Measurements from ENCODE around the gene GATAD2B.

Gene GATAD2B

GRCh38 chr1:153922972-153923925 lies at the start of gene GATAD2B:
Gene GATAD2B, minus strand, starts transcription at chr1:153922972. Its CDS starts 94,625 bp downstream, at chr1:153828347.
- DNase-seq = peak; percentile 98

DNA sequence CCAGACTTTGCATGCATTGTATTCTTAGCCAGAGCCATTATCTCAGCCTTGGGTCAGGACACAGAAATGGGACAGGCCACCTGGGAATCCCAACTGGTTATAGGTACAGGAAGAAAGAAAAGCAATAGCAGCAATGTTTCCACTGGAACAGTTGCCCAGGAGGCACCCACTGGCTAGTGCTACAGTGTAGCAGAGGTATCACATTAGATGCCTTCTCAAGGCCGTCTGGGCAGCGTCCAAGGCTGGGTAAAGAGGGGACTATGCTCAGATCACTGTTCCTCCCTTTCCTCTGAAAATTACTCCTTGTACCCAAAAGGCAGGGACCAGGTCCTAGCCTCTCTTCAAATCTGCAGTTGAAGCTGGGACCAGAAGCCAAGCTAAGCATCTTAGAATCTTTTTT lies 47.6 kb upstream of the GATAD2B start:
- DNase-seq = no peak

GRCh38 chr1:153968972-153969371 lies 46.2 kb upstream of the GATAD2B start:
- no peak for DNase-seq

- no peak for DNase-seq
These were observed 45.6 kb upstream of the GATAD2B start for GRCh38 chr1:153968408-153968807.

GRCh38 chr1:153968000-153968363 lies 45.2 kb upstream of the GATAD2B start:
- DNase-seq = no peak

GRCh38 chr1:153967107-153967999 lies 44.6 kb upstream of the GATAD2B start, which contains the start of gene CREB3L4:
Gene CREB3L4, plus strand, starts transcription at chr1:153967902. Its CDS starts 624 bp downstream, at chr1:153968526.
- peak; percentile 85 for DNase-seq

DNA sequence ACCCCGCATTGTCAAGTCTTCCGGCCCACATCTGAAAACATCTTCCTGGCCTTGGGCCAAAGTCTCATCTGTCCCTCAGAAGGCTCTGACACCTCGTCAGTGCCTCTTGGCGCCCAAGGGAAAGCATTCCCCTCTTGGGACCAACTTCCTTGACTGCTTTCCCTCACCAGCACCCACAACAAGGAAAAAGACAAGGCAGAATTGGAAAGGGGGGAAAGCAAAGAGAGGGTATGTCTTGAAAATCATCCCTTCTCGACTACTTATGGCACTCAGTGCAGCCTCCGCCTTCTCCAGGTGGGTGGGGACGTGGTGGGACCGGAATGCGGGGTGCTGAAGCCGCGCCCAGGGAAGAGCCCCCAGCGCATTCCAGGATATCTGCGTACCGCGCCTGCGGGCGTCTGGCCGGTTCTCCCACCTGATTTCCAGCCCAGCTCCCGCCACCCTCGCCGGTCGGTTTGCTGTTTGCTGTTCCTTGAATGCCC lies 41.1 kb upstream of the GATAD2B start:
- DNase-seq = no peak

GRCh38 chr1:153963030-153963849 lies 40.5 kb upstream of the GATAD2B start, which contains the start of gene SLC39A1:
Gene SLC39A1, minus strand, starts transcription at chr1:153963537. Its CDS starts 822 bp downstream, at chr1:153962715.
- DNase-seq = peak; percentile 98

- DNase-seq = no peak
These were observed 39.6 kb upstream of the GATAD2B start for GRCh38 chr1:153962088-153963029.

DNA sequence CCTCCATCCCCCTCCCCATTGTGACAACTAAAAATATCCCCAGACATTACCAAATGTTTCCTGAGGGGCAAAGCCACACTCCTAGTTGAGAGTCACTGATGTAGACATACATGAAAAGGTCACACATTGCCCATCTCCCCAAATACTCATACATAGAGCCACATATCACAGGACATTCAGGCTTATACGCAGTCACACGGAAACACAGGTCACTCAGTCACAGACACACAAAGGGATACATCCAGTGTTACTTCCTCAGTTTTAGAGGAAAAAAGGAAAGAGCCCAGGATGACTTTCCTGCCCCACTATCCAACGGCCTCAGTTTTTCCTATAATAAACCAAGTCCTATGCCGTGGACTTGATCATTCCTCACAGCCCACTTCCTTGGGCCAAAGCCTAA lies 38.6 kb upstream of the GATAD2B start:
- DNase-seq = no peak

DNA sequence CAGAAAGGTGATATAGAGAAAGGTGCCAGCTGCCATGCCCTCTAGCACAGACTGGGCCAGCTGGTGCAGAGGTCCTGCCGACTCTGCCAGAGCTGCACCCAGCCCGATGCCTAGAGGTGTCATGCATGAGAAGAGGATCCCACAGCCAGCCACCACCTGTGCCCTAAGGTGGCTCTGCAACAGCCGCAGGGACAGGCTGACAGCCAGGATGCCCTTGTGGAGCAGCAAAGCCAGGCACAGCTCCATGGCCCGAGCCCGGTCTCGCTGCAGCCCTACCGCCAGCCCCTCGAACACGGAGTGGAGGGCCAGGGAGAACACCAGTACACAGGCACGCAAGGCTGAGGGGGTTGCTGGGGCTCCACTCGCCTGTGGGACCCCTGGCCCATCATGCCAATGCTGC lies 37.4 kb upstream of the GATAD2B start:
- DNase-seq = no peak

DNA sequence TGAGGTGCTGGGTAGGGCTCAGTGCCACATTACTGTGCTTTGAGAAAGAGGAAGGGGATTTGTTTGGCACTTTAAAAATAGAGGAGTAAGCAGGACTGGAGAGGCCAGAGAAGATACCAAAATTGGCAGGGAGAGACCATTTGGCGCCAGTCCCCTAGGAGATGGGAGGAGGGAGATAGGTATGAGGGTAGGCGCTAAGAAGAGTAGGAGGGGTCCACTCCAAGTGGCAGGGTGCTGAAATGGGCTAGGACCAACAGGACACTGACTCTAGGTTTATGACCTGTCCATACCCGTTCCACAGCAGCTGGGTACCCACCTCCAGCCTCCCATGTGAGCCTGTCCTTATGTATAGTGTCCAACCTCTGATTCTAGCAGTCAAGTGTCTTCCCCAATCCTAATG lies 36.7 kb upstream of the GATAD2B start:
- no peak for DNase-seq

GRCh38 chr1:153958961-153959260 lies 36.1 kb upstream of the GATAD2B start:
- DNase-seq = no peak

GRCh38 chr1:153958111-153958960 lies 35.6 kb upstream of the GATAD2B start, which contains the start of gene CRTC2:
Gene CRTC2, minus strand, starts transcription at chr1:153958612. Its CDS starts 115 bp downstream, at chr1:153958497.
- DNase-seq = peak; percentile 98

- DNase-seq = no peak
These were observed 35.0 kb upstream of the GATAD2B start for GRCh38 chr1:153957744-153958110.

GRCh38 chr1:153956997-153957715 lies 34.4 kb upstream of the GATAD2B start:
- no peak for DNase-seq

DNA sequence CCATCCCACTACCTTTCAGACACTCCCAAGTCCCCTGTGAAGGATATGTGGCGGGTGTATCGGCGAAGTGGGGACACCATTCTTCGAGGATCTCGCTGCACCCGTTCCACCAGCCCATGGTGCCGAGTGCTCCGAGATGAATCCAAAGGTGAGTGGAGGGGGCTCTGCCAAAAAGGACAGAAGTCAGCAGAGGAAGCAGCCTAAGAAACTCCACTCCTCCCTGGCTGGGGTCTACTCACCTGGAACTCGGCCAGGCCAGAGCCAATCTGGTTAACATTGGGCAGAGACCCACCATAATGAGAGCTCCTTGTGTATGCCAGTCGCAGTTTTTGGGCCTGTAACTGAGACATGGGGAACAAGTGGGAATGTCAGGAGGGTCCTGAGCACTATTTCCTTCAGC lies 32.1 kb upstream of the GATAD2B start:
- no peak for DNase-seq

GRCh38 chr1:153953859-153954365 lies 31.1 kb upstream of the GATAD2B start:
- DNase-seq = no peak

DNA sequence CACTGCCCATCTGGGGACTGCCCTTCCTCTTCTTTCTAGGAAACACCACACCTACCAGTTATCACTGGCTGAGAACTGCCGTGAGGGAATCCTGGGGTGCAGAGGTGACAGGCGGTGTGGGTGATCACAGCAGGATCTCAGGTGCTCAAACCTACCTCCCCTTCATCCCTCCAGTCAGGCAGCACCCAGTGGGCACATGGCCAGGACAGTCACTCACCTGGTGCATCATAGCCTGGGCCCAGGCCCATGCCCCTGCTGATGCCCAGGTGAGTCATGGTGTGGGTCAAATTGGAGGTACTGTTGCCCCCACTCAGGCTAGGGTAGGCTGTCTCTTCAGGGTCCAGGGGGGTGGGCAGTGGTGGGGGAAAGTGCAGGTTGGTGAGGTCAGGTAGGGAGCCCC lies 29.0 kb upstream of the GATAD2B start:
- DNase-seq = no peak

All from stimulated activated CD8-positive, alpha-beta memory T cell treated with anti-CD3 and anti-CD28 coated beads, Interleukin-4, amount 100 ng/mL, for 48 hours (primary cell).